Superior temporal gyrus (tissue), 1 donor: Measurements from ENCODE around the gene FGD2.

Source experiments
- DNase-seq: peaks from one replicate; pipeline ENCODE4 v3.0.0-alpha.2; 2016; ENCODE audit errors: extremely low spot score

FGD2 gene

GRCh38 chr6:37005061-37005810 is at the start of gene FGD2:
TSS of gene FGD2 (plus strand) at chr6:37005655. CDS start at chr6:37005818, 163 bp downstream.
- no peak for DNase-seq

- DNase-seq: no peak
Observed at GRCh38 chr6:36955671-36956445, 49.6 kb upstream of the FGD2 start.

- DNase-seq: no peak
Observed at GRCh38 chr6:36956446-36956820, 49.0 kb upstream of the FGD2 start.

- DNase-seq: no peak
Observed at GRCh38 chr6:36957773-36958271, 47.6 kb upstream of the FGD2 start.

- no peak for DNase-seq
Observed at GRCh38 chr6:36958775-36959554, 46.5 kb upstream of the FGD2 start.

- no peak for DNase-seq
Observed at GRCh38 chr6:36959555-36960250, 45.8 kb upstream of the FGD2 start.

GRCh38 chr6:36961441-36962435 is 43.7 kb upstream of the FGD2 start:
- DNase-seq: no peak

- DNase-seq: no peak
Observed at GRCh38 chr6:36962874-36963273, 42.6 kb upstream of the FGD2 start.

GRCh38 chr6:36963451-36964290 is 41.8 kb upstream of the FGD2 start:
- no peak for DNase-seq

GRCh38 chr6:36964349-36964748 is 41.1 kb upstream of the FGD2 start:
- DNase-seq: no peak

- DNase-seq: no peak
Observed at GRCh38 chr6:36964908-36965307, 40.5 kb upstream of the FGD2 start.

GRCh38 chr6:36967301-36967700 is 38.2 kb upstream of the FGD2 start:
- DNase-seq: no peak

- DNase-seq: no peak
Observed at GRCh38 chr6:36967757-36968156, 37.7 kb upstream of the FGD2 start.

GRCh38 chr6:36968266-36968977 is 37.0 kb upstream of the FGD2 start:
- no peak for DNase-seq

GRCh38 chr6:36969240-36969691 is 36.2 kb upstream of the FGD2 start:
- no peak for DNase-seq

GRCh38 chr6:36969988-36970891 is 35.2 kb upstream of the FGD2 start:
- DNase-seq: no peak
